Activated CD8-positive, alpha-beta memory T cell treated with anti-CD3 and anti-CD28 coated beads, Interleukin-2, amount 50 U/mL, for 48 hours (primary cell): Measurements from ENCODE around the gene METTL4.

ENCODE experiments used
- DNase-seq: peaks from one replicate; pipeline ENCODE4 v3.0.0-alpha.2; 2020

The METTL4 gene

GRCh38 chr18:2515908-2516625, 55.2 kb downstream of the METTL4 start:
- no peak for DNase-seq

- no peak for DNase-seq
These were observed 56.0 kb downstream of the METTL4 start for GRCh38 chr18:2515171-2515787.

GRCh38 chr18:2513616-2514015, 57.7 kb downstream of the METTL4 start:
- no peak for DNase-seq

GRCh38 chr18:2512059-2512458, 59.2 kb downstream of the METTL4 start:
- no peak for DNase-seq

- no peak for DNase-seq
These were observed 59.9 kb downstream of the METTL4 start for GRCh38 chr18:2511451-2511850.

- no peak for DNase-seq
These were observed 60.9 kb downstream of the METTL4 start for GRCh38 chr18:2510416-2510815.

- no peak for DNase-seq
These were observed 62.6 kb downstream of the METTL4 start for GRCh38 chr18:2508678-2509077.

GRCh38 chr18:2508155-2508554, 63.1 kb downstream of the METTL4 start:
- no peak for DNase-seq

GRCh38 chr18:2504642-2505041, 66.7 kb downstream of the METTL4 start:
- no peak for DNase-seq

- DNase-seq: no peak
These were observed 68.4 kb downstream of the METTL4 start for GRCh38 chr18:2502880-2503279.

- DNase-seq: no peak
These were observed 68.9 kb downstream of the METTL4 start for GRCh38 chr18:2502394-2502793.

GRCh38 chr18:2497797-2498196, 73.5 kb downstream of the METTL4 start:
- DNase-seq: no peak

GRCh38 chr18:2495381-2495780, 75.9 kb downstream of the METTL4 start:
- no peak for DNase-seq

GRCh38 chr18:2494921-2495320, 76.4 kb downstream of the METTL4 start:
- DNase-seq: no peak
